GM19395 (cell line): ENCODE data around the gene PTOV1.

ENCODE experiments used
- ATAC-seq: cut with Tn5 transposase; IDR thresholded peaks from one replicate; pipeline ENCODE4 v1.9.1; 2021; ENCODE audit warnings: mild to moderate bottlenecking, moderate library complexity; ENCODE audit not compliant: unreplicated experiment

PTOV1 gene

DNA sequence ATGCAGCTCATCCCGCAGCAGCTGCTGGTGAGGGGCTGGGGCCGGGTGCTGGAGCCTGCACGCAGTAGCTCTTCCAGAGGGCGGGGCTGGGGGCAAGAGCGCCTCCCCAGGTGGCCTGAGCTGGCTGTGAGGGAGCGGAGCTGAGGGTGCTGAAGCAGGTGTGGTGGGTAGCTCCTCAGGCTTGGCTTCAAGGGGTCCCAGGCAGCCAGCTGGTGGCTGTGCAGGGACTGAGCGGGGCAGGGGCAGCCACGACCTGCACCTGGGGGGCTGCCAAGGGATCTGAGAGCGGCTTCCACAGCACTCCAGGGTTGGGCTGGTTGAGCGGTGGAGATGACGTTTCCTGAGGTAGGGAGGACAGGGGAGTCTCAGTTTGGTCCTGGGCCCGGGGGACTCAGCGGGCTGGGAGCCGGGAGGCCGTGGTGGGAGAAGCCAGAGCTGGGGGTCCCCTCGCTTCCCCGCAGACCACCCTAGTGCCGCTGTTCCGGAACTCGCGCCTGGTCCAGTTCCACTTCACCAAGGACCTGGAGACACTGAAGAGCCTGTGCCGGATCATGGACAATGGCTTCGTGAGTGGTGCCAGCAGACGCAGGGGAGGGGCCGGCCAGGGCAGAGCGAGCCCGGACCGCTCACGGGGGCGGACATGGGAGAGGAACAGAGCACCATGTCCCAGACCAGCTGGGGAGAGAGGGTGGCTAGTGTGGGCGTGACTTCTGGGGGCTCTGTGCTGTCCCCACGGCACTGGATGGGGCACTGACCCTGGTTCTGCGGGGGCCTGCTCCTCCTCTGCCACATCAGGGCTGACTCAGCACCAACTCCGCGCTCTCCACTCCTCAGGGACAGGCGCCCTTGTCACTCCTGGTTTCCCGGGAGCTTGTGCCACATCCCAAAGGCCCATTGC, 7.4 kb downstream of the PTOV1 start:
- ATAC-seq: no peak

DNA sequence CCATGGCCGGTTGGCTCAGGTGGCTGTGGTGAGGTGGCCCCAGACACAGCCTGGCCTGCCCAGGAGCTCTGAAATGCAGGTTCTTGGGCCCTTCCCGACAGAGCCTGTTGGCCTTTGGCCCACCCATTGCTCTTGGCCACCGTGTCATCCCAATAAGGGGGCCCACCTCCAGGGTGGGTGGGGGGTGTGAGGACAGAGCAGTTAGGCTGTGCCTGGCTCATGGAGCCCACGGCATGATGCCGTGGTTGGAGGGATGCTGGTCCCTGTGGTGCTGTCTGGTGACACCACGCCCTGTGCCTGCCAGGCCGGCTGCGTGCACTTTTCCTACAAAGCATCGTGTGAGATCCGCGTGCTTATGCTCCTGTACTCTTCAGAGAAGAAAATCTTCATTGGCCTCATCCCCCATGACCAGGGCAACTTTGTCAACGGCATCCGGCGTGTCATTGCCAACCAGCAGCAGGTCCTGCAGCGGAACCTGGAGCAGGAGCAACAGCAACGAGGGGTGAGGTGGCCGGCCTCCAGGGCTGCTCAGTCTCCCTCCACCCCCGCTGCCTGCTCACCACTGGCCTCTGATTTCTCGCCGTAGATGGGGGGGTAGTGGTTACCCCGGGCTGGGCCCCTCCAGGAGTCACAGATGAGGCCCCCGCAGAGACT, 8.8 kb downstream of the PTOV1 start:
- ATAC-seq: no peak

- ATAC-seq: no peak
Observed at GRCh38 chr19:49860336-49861102, 9.6 kb downstream of the PTOV1 start.

- ATAC-seq: no peak
Observed at GRCh38 chr19:49861107-49861506, 10.1 kb downstream of the PTOV1 start.

GRCh38 chr19:49861541-49862378, 10.8 kb downstream of the PTOV1 start:
- ATAC-seq: no peak

GRCh38 chr19:49862391-49863253, 11.7 kb downstream of the PTOV1 start:
- no peak for ATAC-seq

DNA sequence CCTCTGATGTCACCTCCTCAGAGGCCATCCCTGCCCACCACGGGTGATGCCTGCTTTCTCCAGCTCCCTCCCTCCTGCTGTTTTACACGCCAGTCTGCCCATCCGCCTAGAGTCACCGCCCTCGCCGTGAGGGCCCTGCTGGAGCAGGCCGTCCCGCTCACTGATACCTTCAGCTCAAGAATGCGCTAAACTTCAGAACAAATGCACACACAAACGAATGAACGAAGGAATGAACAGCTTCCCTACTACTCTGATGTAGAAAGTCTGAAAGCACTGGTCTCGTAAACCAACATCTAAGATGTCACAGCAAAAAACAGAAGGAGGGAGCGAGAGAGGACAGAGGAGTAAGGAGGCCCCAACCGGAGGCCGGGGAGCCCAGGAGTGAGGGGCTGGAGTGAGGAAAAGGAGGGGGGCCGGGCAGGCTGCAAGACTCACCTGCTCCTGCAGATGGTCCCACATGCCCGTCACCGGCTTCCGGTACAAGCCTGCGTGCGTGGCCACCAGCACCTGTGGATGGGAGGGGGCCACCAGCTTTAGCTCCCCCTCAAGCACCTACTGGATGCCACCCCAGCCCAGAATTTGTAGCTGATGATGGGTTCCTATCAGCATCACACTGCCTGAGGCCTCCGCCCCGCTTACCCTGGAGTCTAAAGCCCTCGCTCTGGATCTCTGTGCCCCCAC, 12.4 kb downstream of the PTOV1 start:
- no peak for ATAC-seq

- ATAC-seq: no peak
Observed at GRCh38 chr19:49863935-49864320, 13.0 kb downstream of the PTOV1 start.

- no peak for ATAC-seq
Observed at GRCh38 chr19:49864890-49865289, 13.9 kb downstream of the PTOV1 start.

- peak; percentile 40 for ATAC-seq
Observed at GRCh38 chr19:49866933-49867782, 16.2 kb downstream of the PTOV1 start, which contains the start of gene PNKP. PNKP (minus strand) TSS chr19:49867576; CDS start chr19:49867204, 372 bp downstream.

DNA sequence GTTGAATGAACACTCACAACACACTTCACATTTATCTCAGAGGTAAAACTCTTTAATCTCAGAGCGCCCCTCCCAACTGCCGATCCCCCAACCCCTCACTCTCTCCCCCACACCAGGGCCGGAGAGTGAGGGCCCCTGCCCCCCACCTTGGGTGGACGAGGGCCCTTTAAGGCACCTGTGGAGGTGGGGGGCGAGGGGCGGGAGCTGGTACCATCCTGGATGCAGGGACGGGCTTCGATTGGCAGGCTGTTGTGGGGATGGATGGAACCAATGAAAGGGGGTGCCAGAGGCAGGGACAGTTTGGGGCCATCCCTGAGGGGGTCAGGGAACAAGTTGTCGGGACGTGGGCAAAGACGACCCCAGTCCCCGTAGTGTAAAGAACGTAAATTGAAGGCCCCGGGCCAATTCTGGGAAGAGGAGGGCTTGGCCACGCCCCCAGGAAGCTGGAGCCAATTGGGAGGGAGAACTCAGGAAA, 18.1 kb downstream of the PTOV1 start:
- peak; percentile 8 for ATAC-seq

DNA sequence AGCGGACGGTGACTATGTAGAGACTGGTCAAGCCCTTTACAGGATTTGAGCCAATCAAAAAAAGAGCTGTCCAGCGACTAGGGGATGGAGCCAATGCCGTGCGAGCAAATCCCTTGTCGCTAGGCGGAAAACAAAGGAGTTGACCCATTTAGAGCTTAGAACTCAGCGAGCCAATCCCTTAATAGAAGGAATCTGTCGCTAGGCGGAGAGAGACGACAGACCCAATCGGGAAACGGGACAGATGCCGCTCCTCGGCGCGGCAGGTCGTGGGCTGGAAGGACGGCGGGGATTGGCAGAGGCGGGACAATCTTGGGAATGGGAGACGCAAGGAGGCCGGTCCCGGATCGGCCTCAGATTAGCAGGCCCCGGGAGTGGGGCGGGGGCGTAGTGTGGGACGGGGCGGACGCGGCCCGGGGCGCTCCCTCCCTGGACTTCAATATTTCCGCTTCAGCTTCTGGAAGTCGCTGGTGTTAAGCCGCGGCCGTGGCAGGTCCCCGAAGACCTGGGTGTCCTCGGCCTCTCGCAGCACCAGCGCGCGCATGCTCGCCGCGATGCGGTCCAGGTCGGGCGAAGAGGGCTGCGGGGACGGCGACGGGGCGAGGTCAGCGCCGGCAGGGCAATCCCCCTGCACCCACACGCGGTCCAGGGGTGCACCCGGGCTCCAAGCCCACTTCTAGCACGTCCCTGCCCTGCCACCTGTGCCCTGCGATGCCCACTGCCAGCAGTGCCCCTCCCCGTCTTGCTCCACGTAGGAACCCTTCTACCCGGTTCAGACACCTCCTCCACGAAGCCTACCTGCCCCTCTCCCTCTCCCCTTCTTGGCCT, 18.7 kb downstream of the PTOV1 start:
- ATAC-seq: peak; percentile 79

DNA sequence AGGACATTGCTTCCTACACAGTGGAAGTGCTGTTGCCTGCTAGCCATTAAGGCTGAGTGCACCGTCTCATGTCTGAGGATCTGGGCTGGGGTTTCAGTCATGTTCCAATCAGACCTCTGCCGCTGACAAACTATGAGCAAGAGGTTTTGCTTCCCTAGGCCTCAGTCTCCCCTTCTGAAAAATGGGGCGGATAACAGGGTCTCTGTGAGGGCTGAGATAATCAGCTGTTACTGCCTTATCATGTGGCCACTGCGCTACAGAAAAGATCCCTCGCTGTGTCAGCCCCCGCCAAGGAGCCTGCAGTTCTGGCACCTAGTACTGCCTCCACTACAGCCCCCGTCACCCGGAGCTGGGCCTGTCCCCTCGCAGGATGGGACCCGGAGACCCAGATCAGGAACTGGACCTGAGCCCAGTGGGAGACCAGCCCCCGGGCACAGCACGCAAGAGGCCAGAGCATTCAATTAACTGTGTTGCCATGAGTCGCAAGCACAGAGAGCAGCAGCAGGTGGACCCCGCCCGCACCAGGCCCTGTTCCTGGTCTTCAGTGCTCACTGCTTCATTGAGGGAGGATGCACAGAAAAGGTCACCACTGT, 19.4 kb downstream of the PTOV1 start:
- ATAC-seq: no peak

- no peak for ATAC-seq
Observed at GRCh38 chr19:49871349-49871985, 20.5 kb downstream of the PTOV1 start.

DNA sequence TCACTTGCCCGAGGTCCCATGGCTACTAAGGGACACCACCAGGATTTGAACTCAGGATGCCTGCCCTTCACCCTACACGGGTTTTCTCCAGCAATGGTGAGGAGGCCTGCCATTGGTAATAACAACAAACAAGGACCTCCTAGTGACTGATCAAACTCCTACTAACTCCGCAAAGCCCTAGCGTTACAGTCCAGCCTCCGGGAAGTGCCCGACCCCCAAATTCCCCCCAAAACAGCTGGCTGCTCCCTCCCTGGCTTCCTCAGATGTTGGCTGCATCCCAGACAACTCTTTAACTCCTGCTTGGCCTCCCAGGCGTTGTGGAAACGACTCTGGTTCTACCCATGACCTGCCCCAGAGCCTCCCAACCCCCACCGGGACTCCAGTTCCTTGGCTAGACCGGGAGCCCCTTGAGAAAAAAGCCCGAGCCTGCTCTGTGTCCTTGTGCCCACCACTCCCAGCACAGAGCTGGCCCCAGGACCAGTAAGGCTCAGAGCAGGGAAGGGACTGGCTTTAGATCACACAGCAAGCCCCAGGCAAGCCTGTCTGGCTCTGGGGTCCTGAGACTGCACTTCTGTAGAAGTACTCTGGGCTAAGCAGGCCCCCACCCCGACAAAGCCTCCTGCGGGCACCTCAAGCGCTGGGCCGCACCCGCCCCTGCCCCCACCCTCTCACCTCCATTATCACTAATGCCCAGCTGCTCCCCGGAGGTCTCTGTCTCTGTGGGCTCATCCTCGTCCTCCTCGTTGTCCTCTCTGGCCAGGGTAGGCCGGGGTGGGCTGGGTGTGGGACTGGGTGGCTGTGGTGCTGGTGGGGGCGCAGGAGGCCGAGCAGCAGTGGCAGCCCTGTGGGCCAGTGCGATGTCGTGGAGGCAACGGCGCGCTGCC, 21.5 kb downstream of the PTOV1 start:
- no peak for ATAC-seq
